ENCODE measurements around the gene HOXA9. TPM values are rescaled to one million over a fixed set of nuclear protein-coding genes. Genes with fewer than 3 reads are reported as not detected.

HOXA9 gene
- total RNA-seq, 2 experiments from 2014 or later: not detected

DNA sequence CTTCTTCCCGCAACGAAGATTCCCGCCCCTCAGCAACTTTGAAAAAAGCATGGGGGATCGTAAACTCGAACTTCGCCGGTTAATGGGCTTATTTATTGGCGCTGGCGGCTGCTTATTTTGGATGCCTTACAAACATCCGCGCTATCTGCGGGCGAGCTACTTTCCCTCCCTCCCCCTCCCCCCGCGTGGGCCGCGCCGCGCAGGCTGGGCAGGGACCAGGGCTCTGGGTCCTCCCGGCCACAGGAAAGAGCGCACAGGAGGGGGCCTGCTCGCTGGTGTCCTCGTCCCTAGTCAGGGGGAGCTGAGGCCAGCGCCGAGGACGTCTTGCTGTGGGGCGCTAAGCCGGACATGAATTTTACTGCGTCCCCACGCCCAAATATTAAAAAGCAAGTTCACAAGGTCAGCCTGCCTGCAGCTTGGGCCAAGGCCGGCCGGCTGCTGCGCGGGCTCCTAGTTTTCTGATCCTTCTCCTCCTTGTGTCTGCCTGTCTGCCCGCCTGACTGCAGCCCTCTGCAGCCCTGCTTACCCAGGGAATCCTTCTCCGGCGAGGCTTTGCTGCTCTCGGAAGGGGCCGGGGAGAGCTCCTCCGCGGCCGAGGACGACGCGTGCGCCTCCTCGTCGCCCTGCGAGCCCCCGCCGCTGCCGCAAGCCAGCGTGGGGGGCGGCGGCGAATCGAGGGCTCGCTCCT, 7.6 kb upstream of the HOXA9 start:
- Mint-ChIP-seq H3K4me1 (ENCODE audit: low read depth) (peaks cover 20% of the 10 kb centered on the region), H3K36me3 (ENCODE audit: low read depth) (no peaks in the 10 kb centered on the region), H3K27ac (no peak overlapping the region), H3K9me3 (no peaks in the 10 kb centered on the region), H3K27me3 (peaks cover 72% of the 10 kb centered on the region), H3K4me3 (peak overlapping the region; percentile 7)
- TF ChIP-seq, protein P1, sequence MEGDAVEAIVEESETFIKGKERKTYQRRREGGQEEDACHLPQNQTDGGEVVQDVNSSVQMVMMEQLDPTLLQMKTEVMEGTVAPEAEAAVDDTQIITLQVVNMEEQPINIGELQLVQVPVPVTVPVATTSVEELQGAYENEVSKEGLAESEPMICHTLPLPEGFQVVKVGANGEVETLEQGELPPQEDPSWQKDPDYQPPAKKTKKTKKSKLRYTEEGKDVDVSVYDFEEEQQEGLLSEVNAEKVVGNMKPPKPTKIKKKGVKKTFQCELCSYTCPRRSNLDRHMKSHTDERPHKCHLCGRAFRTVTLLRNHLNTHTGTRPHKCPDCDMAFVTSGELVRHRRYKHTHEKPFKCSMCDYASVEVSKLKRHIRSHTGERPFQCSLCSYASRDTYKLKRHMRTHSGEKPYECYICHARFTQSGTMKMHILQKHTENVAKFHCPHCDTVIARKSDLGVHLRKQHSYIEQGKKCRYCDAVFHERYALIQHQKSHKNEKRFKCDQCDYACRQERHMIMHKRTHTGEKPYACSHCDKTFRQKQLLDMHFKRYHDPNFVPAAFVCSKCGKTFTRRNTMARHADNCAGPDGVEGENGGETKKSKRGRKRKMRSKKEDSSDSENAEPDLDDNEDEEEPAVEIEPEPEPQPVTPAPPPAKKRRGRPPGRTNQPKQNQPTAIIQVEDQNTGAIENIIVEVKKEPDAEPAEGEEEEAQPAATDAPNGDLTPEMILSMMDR (IDR thresholded peaks at IDR 0.05): no peak
- ATAC-seq (peak; percentile 32), DNase-seq (no peak)
- ChIA-PET CTCF (interaction anchor here (0.6 to 10.4 kb wide), 7 partner anchors 11 to 24 kb away, joined by 3 to 61 read pairs (median 7); partner anchors contain the start of gene HOXA11), POLR2A (interaction anchor here (0.9 kb wide), 1 partner anchor 14 kb away, joined by 3 read pairs; no protein-coding TSS in a partner anchor)
- intact Hi-C loops (cut with micrococcal nuclease): loop anchor here (5.0 kb wide), 1 partner anchor 69 kb away; the partner anchor contains the start of gene EVX1

DNA sequence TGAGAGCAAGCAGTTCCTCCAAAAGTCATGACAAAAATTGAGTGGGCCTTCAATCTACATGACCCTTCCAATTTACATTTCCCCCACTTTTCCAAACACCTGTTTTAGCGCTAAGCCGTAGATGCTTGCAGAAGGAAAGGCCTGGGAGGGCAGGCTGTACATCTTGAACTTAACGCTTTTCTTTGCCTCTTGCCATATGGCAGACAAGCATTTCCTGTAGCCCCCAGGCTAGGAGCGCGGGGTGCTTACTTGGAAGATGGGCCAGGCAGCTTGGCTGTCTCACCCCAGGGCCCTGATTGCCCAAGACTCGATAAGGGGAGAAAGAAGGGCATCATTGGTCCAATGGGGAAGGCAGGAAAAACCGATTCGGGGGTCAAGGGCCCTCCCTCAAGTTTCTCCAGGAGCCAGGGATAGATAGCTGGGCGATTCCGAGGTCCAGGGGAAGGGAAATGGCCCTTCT, 7.0 kb upstream of the HOXA9 start:
- no peak overlapping the region for H3K4me3 Mint-ChIP-seq
- H3K9me3 Mint-ChIP-seq: no peaks in the 10 kb centered on the region
- TF ChIP-seq, protein P1 (IDR thresholded peaks at IDR 0.05): no peak
- intact Hi-C loops (cut with micrococcal nuclease): loop anchor here (5.0 kb wide), 1 partner anchor 70 kb away; the partner anchor contains the start of gene EVX1
- H3K27ac Mint-ChIP-seq: no peak overlapping the region
- peaks cover 24% of the 10 kb centered on the region for H3K4me1 Mint-ChIP-seq (ENCODE audit: low read depth)
- H3K36me3 Mint-ChIP-seq (ENCODE audit: low read depth): no peaks in the 10 kb centered on the region
- ChIA-PET CTCF (interaction anchor here (1.0 to 10.4 kb wide), 7 partner anchors 10 to 24 kb away, joined by 3 to 61 read pairs (median 7); partner anchors contain the start of gene HOXA11), POLR2A (interaction anchor here (0.9 kb wide), 1 partner anchor 15 kb away, joined by 3 read pairs; no protein-coding TSS in a partner anchor)
- ATAC-seq (no peak), DNase-seq (no peak)
- H3K27me3 Mint-ChIP-seq: peaks cover 72% of the 10 kb centered on the region

DNA sequence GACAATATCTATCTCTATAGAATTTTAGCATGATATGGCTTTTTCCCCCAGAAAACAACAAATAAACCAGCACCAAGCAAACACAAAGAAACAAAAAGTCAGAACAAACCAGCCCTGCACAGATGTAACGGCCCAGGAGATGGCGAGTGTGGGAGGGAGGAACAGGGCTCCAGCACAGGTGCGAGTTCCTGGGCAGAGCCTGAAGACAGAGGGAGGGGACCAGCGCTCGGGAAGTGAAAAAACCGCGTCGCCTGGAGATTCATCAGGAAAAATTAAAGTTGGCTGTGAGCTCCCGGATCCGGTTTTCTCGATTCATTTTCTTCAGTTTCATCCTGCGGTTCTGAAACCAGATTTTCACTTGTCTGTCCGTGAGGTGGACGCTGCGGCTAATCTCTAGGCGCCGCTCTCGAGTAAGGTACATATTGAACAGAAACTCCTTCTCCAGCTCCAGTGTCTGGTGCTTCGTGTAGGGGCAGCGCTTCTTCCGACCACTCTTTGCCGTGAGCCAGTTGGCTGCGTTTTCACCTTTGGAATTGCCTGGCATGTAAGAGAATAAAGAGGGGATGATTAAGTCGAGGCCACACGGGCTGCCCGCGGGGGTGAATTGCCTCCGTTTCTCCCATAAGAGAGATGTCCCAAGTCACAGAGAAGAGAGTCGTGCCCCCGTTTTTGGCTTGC, 6.4 kb upstream of the HOXA9 start:
- POLR2A ChIA-PET: no interaction called here
- DNase-seq: no peak

DNA sequence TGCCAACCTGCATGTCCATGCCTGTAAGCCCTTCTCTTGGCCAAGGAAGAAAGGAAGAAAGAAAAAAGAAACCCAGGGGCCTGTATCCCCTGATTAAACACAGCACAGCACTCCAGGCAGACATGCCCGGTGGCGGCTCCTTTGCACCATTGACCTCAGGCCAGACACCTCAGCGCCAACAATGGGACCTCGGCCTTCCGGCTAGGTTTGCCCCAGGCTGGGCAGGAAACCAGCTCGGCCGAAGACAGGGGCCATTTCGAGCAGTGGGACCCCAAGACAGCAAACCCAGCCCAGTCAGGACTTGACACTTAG, 5.9 kb upstream of the HOXA9 start:
- DNase-seq: no peak
- Mint-ChIP-seq H3K4me3 (no peak overlapping the region), H3K27ac (no peak overlapping the region), H3K4me1 (ENCODE audit: low read depth) (peaks cover 30% of the 10 kb centered on the region), H3K9me3 (no peaks in the 10 kb centered on the region), H3K27me3 (peaks cover 74% of the 10 kb centered on the region), H3K36me3 (ENCODE audit: low read depth) (no peaks in the 10 kb centered on the region)
- ATAC-seq: no peak
- TF ChIP-seq, protein P1 (IDR thresholded peaks at IDR 0.05): no peak
- POLR2A ChIA-PET: no interaction called here
- intact Hi-C loops (cut with micrococcal nuclease): loop anchor here (5.0 kb wide), 1 partner anchor 71 kb away; the partner anchor contains the start of gene EVX1
- CTCF ChIA-PET: interaction anchor here (0.9 to 10.4 kb wide), 7 partner anchors 9 to 490 kb away, joined by 3 to 61 read pairs (median 5); no protein-coding TSS in a partner anchor

More for the DNA sequence above, 6.4 kb upstream of the HOXA9 start:
- Mint-ChIP-seq H3K4me1 (ENCODE audit: low read depth) (peaks cover 30% of the 10 kb centered on the region), H3K36me3 (ENCODE audit: low read depth) (no peaks in the 10 kb centered on the region), H3K27me3 (peaks cover 73% of the 10 kb centered on the region), H3K9me3 (no peaks in the 10 kb centered on the region), H3K27ac (no peak overlapping the region), H3K4me3 (no peak overlapping the region)
- intact Hi-C loops (cut with micrococcal nuclease): loop anchor here (5.0 kb wide), 1 partner anchor 71 kb away; the partner anchor contains the start of gene EVX1
- no peak for ATAC-seq
- TF ChIP-seq, protein P1 (IDR thresholded peaks at IDR 0.05): no peak
- CTCF ChIA-PET: interaction anchor here (1.0 to 10.4 kb wide), 9 partner anchors 9 to 24 kb away, joined by 3 to 61 read pairs (median 5); partner anchors contain the start of gene HOXA11

Measured in activated CD8-positive, alpha-beta T cell treated with anti-CD3 and anti-CD28 coated beads for 36 hours (primary cell).